ENCODE measurements around the gene C1QTNF12.
"Not testable (repeated sequence)": the region's sequence is repeated elsewhere in the genome, so short reads cannot be mapped to it uniquely, and the experiment has no call there.

The C1QTNF12 gene

DNA sequence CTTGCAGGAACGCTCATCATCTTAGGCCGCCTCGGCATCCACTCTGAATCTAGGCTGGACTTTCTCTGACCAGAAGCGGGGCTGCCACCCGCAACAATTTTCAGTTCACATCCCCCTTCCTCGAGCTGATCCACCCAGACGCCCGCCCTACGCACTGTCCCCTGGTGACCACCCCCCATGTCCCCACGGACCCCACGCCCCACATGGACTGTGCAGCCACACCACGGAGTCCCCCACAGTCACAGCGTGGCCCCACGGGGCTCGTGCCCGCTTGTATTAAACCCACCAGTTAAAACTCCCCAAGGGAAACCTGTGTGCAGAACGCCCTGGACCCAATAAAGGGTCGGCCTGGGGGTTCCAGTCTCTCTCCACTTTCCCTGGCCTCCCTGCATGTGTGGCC, 13.0 kb upstream of the C1QTNF12 start:
- no peak for DNase-seq (ENCODE audit: low spot score)

DNA sequence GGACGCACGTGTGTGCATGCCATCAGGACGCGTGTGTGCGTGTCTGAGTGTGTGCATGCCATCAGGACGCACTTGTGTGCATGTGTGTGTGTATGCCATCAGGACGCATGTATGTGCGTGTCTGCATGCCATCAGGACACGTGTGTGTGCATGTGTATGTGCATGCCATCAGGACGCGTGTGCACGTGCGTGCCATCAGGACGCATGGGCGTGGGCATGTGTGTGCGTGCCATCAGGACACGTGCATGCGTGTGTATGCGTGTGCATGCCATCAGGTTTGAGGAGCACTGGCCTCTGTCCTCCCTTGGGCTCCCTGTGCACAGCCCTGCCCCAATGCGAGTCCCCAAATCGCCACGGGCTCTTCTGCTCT, 12.6 kb upstream of the C1QTNF12 start:
- DNase-seq (ENCODE audit: low spot score) = no peak

DNA sequence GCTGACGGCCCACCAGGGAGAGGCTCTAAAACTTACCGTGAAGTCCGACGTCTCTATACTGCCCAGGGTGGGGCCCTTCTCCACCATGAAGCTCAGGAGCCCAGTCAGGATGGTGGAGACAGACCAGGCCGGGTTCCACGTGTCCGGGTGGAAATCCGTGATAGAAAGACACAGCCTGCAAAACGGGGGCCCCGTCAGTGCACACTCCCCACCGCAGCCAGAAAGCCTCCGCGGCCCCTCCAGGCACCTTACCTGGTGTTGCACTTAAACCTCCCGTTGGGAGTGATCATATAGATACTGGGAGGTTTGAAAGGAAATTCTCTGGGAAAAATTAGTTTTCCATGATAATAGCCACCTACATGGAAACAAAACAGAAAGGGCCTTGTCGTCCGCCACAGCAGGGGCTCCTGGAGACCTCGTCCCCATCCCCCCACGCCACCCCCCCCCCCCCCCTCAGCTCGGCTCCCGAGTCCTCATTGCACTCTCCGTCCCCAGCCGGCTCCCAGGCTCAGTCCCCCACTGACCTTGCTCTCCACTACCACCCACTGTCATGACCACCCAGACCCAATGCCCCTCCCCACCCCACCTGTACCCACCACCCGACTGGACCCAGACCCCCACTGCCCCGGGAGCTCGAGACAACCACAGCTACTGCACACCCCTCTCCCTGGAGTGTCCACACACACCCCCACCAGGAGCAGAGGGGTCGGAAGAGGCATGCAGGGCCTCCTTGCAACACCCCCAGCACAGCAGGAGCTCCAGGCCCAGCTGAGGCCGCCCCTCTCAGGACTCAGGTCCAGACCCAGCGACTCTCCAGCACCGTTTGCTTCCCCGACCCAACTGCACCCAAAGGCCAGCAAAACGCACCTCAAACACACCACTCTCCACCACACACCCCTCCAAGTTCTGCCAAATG, 10.7 kb upstream of the C1QTNF12 start:
- DNase-seq (ENCODE audit: low spot score) = no peak

DNA sequence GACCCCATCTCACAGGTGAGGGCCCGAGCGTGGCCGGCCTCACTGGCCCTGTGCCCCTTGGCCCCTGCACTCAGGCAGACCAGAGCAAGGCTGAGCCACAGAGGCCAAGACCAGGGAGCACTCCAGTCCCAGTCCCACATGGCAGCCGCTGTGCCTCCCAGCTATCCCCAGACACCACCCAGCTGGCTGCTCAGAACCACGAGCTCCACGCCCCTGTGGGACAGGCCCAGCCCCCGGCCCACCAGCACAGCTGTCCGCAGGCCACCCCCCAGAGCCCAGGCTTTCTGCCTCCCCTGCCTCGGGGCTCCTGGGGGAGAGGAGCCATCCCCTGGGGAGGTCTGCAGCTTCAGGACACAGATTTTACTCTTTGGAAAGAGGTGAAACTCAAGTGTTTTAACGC, 9.1 kb upstream of the C1QTNF12 start:
- no peak for DNase-seq (ENCODE audit: low spot score)

DNA sequence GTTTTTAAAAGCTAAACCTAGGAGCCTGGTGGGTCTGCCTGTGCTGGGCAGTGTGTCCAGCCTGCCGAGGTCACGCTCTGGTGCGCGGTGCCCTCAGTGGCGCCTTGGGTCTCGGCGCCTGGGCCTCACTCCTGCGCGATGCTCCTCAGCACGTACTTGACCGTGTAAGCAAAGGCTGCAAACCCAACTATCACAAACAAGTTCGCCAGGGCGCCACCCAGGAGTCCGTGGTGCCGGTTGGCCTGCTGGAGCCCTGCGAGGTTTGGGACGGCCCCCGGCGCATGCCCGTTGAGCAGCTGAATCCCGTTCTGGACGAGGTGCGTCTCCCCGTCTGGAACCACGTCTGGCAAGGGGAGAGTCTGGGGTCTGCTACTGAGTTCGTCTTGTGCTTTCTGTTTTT, 8.6 kb upstream of the C1QTNF12 start:
- DNase-seq (ENCODE audit: low spot score) = no peak

DNA sequence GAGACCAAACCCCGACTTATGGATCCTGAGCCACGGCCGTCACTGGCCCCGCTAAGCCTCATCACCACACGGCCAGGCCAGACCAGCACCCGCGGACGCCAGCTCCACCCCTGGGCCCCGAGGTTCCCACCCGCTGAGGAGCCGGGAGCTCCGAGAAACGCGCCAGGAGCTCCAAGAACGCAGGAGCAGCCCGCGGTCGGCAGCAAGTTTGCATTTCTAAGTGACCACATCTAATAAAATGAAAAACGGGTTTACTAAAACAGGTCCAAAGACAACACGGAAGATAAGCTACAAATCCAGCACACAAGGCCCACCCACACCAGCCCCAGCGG, 8.1 kb upstream of the C1QTNF12 start:
- no peak for DNase-seq (ENCODE audit: low spot score)

DNA sequence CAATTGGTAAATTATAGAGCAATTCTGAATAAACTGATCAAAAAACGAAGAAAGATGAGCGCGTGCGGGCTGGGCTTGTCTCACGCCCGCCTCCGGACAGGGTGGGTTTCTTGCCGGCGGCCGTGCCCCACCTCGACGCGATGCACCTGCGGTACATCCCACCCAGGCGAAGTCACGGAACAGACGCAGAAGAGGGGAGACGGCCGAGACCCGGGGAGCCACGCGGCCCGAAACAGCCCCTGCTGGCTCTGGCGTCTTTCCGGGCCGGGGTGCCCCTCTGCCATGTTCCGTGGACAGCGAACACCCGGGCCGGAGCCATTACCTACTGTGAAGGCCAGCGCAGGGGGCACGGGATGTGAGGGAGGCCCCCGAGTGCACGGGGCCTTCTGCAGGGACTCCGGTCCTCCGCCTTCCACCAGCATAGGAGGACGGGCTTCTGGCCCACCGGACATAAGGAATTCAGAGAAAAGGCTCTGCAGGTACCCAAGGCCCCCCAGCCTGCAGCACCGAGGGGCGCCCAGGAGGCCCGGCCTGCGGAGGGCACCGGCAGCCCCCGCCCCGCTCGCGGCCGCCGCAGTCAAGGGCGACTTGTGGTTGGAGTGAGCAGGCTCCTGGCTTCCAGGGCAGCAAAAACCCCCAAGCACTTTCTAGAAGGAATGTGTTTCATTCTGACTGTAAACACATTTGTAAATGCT, 7.6 kb upstream of the C1QTNF12 start:
- no peak for DNase-seq (ENCODE audit: low spot score)

DNA sequence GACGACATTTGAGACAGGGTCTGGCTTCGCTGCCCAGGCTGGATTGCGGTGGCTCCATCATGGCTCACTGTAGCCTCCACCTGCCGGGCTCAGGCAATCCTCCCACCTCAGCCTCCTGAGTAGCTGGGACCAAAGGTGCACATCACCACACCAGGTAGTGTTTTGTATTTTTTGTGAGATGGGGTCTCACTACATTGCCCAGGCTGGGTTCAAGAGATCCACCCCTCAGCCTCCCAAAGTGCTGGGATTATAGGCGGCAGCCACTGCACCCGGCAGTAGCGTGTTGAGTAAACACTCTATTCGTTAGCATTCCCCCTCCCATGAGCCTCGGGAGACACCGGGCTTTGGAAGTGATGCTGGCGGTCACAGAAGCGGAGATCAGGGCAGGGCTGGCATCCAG, 6.8 kb upstream of the C1QTNF12 start:
- DNase-seq (ENCODE audit: low spot score) = no peak

DNA sequence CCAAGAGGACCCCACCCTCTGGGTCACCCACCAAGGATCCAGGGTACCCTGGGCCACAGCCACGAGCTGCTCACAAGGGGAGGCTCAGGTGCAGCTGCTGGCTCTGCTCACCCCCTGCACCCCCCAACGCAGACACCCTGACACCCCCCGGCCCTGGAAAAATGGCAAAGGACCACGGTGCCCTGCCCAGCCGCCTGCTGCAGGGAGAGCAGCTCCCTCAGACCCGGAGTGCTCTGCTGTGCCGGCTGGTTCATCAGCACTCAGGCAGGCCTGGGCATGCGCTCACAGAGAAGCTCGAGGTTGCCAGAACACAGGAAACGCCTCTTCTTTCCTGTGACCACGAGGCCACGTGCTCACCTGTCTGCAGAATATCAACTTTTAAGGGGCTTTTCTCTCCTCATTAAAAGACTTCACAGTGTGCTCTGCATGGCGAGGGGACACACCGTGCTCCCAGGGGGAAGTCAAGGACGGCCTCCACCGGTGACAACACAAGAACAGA, 4.3 kb upstream of the C1QTNF12 start:
- no peak for DNase-seq (ENCODE audit: low spot score)

DNA sequence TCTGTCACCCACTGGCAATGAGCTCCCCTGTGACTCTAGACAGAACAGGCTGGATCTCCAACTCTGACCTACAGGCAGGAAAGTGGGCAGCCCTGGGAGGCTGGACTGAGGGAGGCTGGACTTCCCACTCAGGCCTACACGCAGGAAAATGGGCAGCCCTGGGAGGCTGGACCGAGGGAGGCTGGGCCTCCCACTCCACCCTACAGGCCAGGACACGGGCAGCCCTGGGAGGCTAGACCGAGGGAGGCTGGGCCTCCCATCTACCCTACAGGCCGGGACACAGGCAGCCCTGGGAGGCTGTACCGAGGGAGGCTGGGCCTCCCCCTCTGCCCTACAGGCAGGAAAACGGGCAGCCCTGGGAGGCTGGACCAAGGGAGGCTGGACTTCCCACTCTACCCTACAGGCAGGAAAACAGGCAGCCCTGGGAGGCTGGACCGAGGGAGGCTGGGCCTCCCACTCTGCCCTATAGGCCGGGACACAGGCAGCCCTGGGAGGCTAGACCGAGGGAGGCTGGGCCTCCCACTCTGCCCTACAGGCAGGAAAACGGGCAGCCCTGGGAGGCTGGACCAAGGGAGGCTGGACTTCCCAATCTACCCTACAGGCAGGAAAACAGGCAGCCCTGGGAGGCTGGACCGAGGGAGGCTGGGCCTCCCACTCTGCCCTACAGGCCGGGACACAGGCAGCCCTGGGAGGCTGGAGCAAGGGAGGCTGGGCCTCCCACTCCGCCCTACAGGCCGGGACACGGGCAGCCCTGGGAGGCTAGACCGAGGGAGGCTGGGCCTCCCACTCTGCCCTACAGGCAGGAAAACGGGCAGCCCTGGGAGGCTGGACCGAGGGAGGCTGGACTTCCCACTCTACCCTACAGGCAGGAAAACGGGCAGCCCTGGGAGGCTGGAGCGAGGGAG, 1.7 kb upstream of the C1QTNF12 start:
- not testable (repeated sequence) for DNase-seq (ENCODE audit: low spot score)

DNA sequence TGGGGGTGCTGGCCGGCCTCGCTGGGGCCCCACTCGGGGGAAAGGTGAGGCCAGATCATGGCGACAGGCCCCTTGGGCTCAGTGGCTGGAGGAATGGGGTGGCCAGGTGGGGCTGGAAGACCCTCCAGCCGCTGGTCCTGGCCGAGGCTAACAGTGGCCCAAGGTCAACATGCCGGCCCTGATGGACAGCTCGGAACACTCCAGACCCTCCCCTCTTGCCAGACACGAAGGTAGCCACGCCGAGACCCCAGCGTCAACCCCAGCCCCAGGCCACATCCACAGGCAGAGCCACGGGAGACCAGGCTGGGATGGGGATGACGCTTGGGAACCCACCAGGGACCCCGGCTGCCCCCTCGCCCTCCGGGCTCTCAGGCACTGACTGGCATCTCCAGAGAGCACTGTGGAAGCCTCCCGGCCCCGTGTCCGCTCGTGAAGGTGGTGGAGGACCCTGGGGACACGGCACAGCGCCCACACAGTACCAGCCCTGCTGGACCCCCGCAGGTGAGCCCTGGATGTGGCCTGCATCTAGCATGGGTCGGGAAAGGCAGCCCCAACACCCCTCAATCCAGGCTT, 905 bp upstream of the C1QTNF12 start:
- DNase-seq (ENCODE audit: low spot score) = no peak

DNA sequence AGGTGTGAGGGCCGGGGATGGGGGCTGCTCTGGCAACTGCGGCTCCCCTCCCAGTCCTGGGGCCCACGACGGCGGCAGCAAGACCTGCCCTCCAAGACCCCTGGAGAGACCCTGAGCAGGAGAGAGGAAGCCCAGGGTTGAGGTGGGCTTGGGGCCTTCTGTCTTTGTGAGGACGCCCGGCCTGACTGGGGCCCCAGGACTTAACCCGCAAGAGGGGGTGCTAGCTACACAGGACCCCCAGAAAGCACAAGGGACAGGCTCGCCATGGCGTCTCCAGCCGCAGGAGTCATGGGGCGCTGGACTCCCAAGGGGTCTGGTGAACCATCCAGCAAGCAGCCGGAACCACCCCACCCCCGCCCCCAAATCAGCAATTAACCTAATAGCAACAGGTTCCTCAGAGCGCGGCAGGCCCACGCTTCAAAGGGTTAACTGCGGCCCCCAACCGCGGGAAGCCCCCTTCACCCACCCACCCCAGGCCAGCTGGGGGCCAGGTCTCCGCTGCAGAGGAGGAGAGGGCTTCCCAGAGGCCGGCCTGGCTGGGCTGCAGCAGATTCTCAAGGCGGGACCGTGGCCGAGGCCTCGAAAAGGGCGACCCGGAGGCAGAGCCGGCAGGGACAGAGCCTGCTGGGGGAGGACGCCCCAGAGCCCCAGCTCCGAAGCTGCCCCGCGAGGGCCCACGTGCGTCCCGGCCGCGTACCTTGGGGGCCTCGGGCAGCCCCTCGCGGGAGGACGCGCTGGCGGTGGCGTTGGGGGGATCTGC, 525 bp downstream of the C1QTNF12 start:
- no peak for DNase-seq (ENCODE audit: low spot score)

DNA sequence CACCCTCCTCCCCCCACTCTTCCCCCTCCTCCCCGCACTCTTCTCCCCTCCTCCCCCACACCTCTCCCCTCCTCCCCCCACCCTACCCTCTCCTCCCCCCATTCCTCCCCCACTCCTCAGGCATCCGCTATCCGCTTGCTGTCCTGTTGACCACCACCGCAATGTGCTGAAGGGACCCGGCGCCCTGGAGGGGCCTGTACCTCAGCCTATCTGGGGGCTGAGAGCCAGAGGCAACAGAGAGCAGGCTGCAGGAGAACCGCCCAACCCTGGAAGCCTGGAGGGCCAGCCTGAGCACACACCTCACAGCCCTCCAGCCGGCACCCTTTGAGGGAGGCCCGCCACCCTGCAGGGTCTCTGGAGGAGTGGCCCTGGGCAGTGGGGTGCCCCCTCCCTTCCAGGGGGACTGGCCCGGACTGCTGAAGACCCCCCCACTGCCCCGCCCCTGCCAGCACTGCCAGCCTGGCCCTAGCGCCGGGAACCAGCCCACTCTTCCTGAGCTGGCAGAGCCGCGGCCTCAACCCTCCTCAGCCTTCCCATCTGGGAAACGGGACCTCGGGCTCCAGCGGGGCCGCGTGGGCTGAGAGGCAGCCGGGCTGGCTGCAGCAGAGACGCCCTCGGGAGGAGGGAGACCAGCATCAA, 1.2 kb downstream of the C1QTNF12 start:
- no peak for DNase-seq (ENCODE audit: low spot score)

DNA sequence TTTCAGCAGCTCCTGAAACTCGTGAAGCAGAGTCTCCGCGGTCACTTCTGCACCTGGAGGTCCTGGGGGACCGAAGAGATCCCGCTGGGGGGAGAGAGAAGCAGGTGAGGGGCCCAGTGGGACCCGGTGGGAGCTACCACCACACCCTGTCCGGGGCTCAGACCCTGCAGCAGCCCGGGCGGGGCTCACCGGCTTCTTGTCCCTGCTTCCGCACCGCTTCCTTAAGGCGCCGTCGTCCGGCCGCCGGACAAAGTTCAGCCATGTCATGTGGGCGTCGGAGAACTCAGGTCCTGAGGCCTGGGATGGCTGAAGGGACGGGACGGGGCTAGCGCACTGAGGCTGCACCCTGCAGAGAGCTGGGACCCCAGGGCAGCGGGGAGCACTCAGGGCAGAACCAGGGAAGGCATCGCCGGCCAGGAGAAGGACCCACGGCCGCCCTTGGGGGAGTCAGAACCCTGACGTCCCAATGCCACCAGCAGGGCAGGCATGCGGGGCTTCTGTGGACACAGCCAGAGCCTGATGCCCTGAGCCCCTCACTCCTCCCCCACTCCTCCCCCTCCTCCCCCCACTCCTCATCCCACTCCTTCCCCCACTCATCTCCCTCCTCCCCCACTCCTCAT, 2.2 kb downstream of the C1QTNF12 start:
- DNase-seq (ENCODE audit: low spot score) = no peak

DNA sequence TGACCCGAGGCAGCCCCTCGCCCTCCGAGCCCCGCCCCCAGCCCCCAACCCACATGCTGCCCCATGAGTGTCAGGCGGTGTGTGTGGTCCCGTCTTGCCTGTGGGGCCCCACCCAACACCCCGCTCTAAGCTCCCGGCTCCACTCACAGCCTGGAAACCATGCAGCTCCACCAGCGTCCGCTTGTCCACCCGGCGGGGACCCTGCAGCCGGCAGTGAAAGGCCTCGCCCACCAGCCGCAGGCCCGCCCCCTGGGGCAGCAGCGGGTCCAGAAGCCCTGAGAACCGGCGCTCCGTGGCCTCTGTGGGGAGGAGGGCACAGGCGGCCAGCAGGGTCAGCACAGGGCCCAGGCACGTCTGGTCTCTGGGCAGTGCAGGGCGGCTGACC, 2.7 kb downstream of the C1QTNF12 start:
- no peak for DNase-seq (ENCODE audit: low spot score)

DNA sequence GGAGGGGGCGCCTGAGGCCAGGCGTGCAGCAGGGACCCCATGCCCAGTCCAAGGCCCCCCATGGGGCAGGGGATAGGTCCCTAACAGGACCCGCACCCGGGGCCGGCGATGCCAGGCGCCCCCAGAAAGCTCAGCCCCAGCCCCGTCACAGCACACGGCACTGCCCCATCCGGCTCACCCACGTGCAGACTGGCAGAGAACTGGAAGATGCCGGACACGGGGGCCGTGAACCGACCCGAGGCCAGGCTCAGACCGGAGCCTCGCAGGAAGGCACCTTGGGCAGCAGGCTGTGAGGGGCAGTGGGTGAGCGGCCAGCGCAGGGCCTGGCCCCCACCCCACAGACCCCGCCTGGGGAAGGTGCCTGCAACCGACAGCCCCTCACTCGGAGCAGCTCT, 3.3 kb downstream of the C1QTNF12 start:
- no peak for DNase-seq (ENCODE audit: low spot score)

DNA sequence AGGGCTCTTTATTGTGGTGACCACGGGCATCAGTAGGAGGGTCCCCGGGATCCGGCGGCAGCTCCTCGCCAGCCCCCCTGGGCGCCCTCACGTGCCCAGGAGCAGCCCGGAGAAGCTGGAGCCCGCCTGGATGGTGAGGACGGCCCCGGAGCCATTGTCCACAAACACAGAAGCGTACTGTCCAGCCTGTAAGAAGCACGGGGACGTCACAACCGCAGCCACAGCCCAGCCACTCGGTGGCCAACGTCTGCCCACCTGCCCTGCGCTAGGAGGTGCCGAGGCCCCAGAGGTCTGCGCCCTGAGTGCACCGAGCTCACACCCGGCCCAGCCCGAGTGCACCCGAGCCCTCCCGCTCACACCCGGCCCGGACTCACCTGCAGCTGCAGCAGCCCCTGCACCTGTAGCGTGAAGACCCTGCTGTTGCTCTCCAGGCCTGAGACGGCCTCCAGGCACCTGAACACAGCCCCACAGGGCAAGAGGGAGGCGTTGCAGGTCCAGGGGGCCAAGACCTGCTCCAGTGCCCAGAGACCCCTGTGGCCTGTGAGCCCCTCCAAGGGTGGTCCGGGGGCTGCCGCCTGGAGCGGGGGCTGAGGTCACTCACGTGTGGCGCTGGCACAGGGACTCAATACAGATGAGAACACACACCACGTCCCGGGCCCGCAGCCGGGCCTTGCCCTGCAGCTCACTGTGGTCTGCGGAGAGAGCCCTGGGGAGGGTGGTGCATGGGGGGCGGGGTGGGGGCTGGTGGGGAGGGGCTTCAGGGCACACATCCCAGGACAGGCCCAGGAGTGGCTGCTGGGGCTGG, 3.9 kb downstream of the C1QTNF12 start:
- no peak for DNase-seq (ENCODE audit: low spot score)

DNA sequence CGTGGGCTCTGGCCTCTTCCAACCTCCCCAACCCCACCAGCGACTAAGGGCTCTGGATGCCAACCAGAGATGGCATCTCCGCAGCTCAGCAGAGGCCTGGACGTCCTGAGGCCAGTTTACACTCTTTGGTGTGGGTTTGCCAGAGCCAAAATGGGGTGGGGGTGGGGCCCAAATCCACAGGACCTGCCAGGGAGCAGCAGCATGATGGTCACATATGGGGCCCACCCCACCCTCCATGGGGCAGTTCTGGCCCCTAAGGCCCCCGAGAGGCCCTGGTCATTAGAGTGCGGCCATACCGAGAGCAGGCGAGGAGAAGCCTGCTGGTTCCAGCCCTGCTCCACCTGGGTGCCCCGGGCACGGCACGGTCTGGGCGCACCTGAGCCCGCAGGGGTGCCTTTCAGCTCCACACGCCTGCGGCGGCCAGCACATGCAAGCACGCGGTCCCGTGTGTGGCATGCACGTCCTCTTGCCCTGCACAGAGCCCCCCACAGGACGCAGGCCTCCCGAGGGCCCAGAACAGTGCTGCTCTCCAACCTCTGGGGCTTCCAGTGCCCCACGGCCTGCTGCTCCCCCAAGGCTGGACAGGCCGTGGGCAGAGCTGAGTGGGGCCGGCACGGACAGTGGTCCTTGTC, 4.8 kb downstream of the C1QTNF12 start:
- no peak for DNase-seq (ENCODE audit: low spot score)
